ENCODE measurements around the gene TLCD3A. TPM values are rescaled to one million over a fixed set of nuclear protein-coding genes. Genes with fewer than 3 reads are reported as not detected.

TLCD3A gene
- total and polyA plus RNA-seq, 2 of the 4 experiments (the other 2 are of a cell fraction): 15.2 to 35.0 TPM

GRCh38 chr17:789160-789840 is 56.9 kb downstream of the TLCD3A start:
- Histone ChIP-seq H3K36me3 (ENCODE audit: control insufficient read depth, insufficient read depth, low read length) (peaks cover 30% of the 10 kb centered on the region), H3K18ac (ENCODE audit: low read depth, low read length) (no peak overlapping the region), H3K4me3 (ENCODE audit: insufficient read depth, low read depth, low read length) (no peak overlapping the region), H3K56ac (ENCODE audit: extremely low read depth, insufficient read depth, low read length) (no peak overlapping the region), H2BK120ac (ENCODE audit: low read depth, low read length) (no peak overlapping the region), H3K9ac (ENCODE audit: low read depth, low read length) (no peak overlapping the region), H2AK9ac (replicated peaks; ENCODE audit: low read depth, low read length, poor library complexity) (no peak overlapping the region), H3K9me3 (ENCODE audit: control insufficient read depth, insufficient read depth, low read length) (no peaks in the 10 kb centered on the region), H3K27me3 (ENCODE audit: control insufficient read depth, insufficient read depth, low read length) (no peaks in the 10 kb centered on the region), H3K14ac (replicated peaks; ENCODE audit: low read depth, low read length) (no peak overlapping the region), H2AK5ac (ENCODE audit: low read depth, low read length) (no peak overlapping the region), H3K23ac (ENCODE audit: low read depth, low read length) (peak overlapping the region; percentile 16; the same call in 1 of the 2 replicates), H2BK15ac (ENCODE audit: low read depth, low read length) (no peak overlapping the region), H4K20me1 (ENCODE audit: insufficient read depth, low read length) (peaks cover 19% of the 10 kb centered on the region), H3K79me1 (ENCODE audit: low read depth in 1 of 2, low read length in 2 of 2) (peaks cover 24 to 50% of the 10 kb centered on the region in 2 experiments), H4K91ac (ENCODE audit: insufficient read depth, low read depth, low read length) (no peak overlapping the region), H2BK20ac (ENCODE audit: low read depth, low read length) (no peak overlapping the region), H3K4me2 (ENCODE audit: low read depth, low read length) (no peak overlapping the region), H4K5ac (ENCODE audit: low read depth, low read length) (no peak overlapping the region), H3K4me1 (ENCODE audit: control insufficient read depth, insufficient read depth, low read length) (peaks cover 8% of the 10 kb centered on the region; the same call in 1 of the 2 replicates), H2BK5ac (ENCODE audit: low read depth, low read length, poor library complexity, severe bottlenecking) (no peak overlapping the region), H4K8ac (ENCODE audit: low read depth in 2 of 2, low read length in 2 of 2) (no peak overlapping the region), H2AFZ (replicated peaks; ENCODE audit: low read length, poor library complexity) (no peak overlapping the region), H3K4ac (ENCODE audit: low read depth, low read length) (0 out of 2 replicates have a peak overlapping the region, but pooled peaks have one; percentile 35), H3K9me1 (ENCODE audit: insufficient read depth, low read length) (peaks cover 7% of the 10 kb centered on the region; the same call in 1 of the 2 replicates), H3K27ac (ENCODE audit: insufficient read depth, low read length) (no peak overlapping the region)
- WGBS, 2 experiments (ENCODE audit: extremely low coverage in 2 of 2, insufficient read length in 1 of 2): 80% methylated on average over 1 of the region's 14 CpGs; no CpG with 5 or more reads in 1 of the 2 experiments
- CTCF ChIA-PET: interaction anchor here (0.5 to 0.6 kb wide), 2 partner anchors 141 to 172 kb away, joined by 3 read pairs; no protein-coding TSS in a partner anchor
- ATAC-seq (ENCODE audit: low read depth) (no peak), DNase-seq (peak; percentile 65)
- in situ Hi-C loops (cut with MboI; ENCODE audit: low sequenced_read_pairs): loop anchor here (5.0 kb wide), 1 partner anchor 193 kb away; no protein-coding TSS in a partner anchor
- BruUV-seq (replicated peaks): no TSS peak
- intact Hi-C loops (cut with micrococcal nuclease): no loop called here
- POLR2A ChIA-PET (ENCODE audit: unreplicated experiment): no interaction called here
- TF ChIP-seq, protein P1, sequence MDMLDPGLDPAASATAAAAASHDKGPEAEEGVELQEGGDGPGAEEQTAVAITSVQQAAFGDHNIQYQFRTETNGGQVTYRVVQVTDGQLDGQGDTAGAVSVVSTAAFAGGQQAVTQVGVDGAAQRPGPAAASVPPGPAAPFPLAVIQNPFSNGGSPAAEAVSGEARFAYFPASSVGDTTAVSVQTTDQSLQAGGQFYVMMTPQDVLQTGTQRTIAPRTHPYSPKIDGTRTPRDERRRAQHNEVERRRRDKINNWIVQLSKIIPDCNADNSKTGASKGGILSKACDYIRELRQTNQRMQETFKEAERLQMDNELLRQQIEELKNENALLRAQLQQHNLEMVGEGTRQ (IDR thresholded peaks at IDR 0.05; ENCODE audit: low read depth, low read length): peak; percentile 63
- no peak for TF ChIP-seq MAZ (IDR thresholded peaks at IDR 0.05; ENCODE audit: borderline replicate concordance, low read depth, low read length)
- dilution Hi-C loops (cut with HindIII; ENCODE audit: low sequenced_read_pairs, unreplicated experiment): loop anchor here (25.0 kb wide), 1 partner anchor 198 kb away; the partner anchor contains the start of genes NXN and TIMM22
